BLaER1 (cell line): ENCODE data around the gene SLC12A7.
"Not testable (repeated sequence)": the region's sequence is repeated elsewhere in the genome, so short reads cannot be mapped to it uniquely, and the experiment has no call there.

Experiments
- H3K27ac ChIP-seq: shearing (Covaris generic); formaldehyde crosslinking; 2 replicates; pipeline ENCODE4 v1.8.1; 2022
- H3K27me3 ChIP-seq: shearing (Covaris generic); formaldehyde crosslinking; 2 replicates; pipeline ENCODE4 v1.8.1; 2022
- H3K36me3 ChIP-seq: shearing (Covaris generic); formaldehyde crosslinking; 2 replicates; pipeline ENCODE4 v1.8.1; 2022
- H3K4me1 ChIP-seq: shearing (Covaris generic); formaldehyde crosslinking; 2 replicates; pipeline ENCODE4 v1.8.1; 2022
- H3K4me2 ChIP-seq: shearing (Covaris generic); formaldehyde crosslinking; 2 replicates; pipeline ENCODE4 v1.8.1; 2022
- H3K4me3 ChIP-seq: shearing (Covaris generic); formaldehyde crosslinking; 2 replicates; pipeline ENCODE4 v1.8.1; 2022
- H3K9ac ChIP-seq: shearing (Covaris generic); formaldehyde crosslinking; 2 replicates; pipeline ENCODE4 v1.8.1; 2022
- H3K9me3 ChIP-seq: shearing (Covaris generic); formaldehyde crosslinking; 2 replicates; pipeline ENCODE4 v1.8.1; 2022
- H4K20me1 ChIP-seq: shearing (Covaris generic); formaldehyde crosslinking; 2 replicates; pipeline ENCODE4 v1.8.1; 2022
- Cebpa-rat ChIP-seq: shearing (Covaris generic); IDR thresholded peaks from 2 replicates; pipeline ENCODE4 v1.8.1; 2022

SLC12A7 gene

DNA sequence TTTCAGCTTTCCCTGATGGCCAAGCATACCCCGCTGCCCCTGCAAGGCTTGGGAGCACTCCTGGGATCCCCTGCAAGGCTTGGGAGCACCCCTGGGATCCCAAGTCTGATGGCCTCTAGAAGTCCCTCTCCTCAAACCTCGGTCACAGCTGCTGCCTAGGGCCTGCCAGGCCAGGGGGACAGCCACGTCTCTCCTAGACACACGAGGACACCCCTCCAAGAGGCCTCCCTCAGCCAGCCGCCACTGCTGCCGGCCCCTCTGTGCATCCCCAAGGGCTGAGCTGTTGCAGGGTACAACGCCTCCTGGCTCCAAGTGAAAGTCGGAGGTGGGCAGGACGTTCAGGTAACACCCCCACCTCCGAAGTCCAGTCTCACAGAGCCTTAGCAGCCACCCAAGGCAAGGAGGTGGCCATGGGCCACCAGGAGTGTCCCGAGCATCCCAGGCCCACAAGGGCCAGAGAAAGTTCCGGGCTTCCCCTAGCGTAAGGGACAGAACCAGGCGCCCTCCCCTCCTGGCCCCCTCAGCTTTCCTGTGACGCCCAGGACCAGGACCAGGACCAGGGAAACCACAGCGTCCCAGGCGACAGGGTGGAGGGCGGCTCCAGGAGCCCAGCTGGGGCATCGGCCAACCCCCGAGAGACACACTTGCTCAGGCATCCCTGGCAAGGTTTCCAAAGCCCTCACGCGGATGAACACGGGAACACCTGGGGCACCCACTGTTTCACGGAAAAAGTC lies 17.3 kb upstream of the SLC12A7 start:
- Histone ChIP-seq H3K27ac (peak overlapping the region; percentile 93), H3K4me2 (peak overlapping the region; percentile 88), H3K4me1 (peaks cover 81% of the 10 kb centered on the region), H3K9me3 (peaks cover 17% of the 10 kb centered on the region), H3K36me3 (peaks cover 10% of the 10 kb centered on the region), H3K9ac (peak overlapping the region; percentile 78), H3K27me3 (no peaks in the 10 kb centered on the region), H3K4me3 (peak overlapping the region; percentile 62), H4K20me1 (no peaks in the 10 kb centered on the region)
- TF ChIP-seq Cebpa-rat: no peak

DNA sequence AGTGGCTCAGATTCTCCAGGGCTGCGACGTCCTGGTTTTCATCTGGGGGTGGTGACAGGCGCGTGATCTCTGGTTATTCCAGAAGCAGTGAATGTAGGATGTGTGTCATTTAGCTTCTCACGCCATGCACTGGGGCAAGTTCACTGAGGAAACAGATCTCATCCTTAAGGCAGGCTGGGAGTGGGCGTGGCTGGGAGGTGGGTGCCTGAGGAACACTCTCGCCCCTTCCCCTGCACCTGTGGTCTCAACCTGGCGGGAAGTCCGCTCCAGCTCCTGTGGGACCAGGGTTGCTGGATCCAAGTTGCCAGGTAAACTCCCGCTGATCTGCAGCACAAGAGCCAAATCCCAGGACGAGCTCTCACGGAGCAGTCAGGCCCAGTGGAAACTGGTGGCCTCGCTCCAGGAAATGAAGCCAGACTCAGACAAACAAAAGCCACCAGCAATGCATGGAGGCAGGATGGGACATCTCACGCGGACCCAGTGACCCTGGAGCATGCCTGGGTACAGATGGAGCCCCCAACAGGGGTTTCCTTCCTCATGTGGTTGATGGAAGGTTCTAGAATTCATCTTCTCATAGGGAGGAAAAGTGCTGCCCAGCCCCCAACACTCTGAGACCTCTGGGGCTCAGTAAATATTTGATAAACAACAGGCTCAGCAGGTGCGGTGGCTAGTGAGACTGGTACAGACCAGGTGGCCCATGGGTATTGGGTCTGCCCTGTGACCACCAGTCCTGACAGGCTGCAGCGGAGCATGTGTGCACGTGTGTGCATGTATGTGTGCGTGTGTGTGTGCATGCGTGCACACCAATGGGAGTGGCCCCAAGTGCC lies 16.3 kb upstream of the SLC12A7 start:
- Histone ChIP-seq H3K9me3 (peaks cover 20% of the 10 kb centered on the region), H3K4me3 (peak overlapping the region; percentile 62; the same call in 1 of the 2 replicates), H3K27ac (peak overlapping the region; percentile 93; the same call in 1 of the 2 replicates), H3K36me3 (peaks cover 10% of the 10 kb centered on the region), H3K27me3 (peaks cover 5% of the 10 kb centered on the region; the same call in 1 of the 2 replicates), H3K4me2 (peak overlapping the region; percentile 88), H3K9ac (peak overlapping the region; percentile 78), H3K4me1 (peaks cover 81% of the 10 kb centered on the region), H4K20me1 (peaks cover 5% of the 10 kb centered on the region)
- no peak for TF ChIP-seq Cebpa-rat

DNA sequence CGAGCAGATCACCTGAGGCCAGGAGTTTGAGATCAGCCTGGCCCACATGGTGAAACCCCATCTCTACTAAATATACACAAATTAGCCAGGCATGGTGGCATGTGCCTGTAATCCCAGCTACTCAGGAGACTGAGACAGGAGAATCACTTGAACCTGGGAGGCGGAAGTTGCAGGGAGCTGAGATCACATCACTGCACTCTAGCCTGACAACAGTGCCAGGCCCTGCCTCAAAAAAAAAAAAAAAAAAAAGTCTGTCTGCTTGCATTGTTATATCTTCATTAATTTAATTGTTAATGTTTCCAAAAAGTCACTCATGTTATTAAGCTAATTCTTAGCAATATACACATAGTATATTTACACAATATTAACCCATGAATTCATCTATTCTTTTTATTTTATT lies 13.8 kb upstream of the SLC12A7 start:
- Histone ChIP-seq H3K4me1 (peaks cover 81% of the 10 kb centered on the region), H3K36me3 (peaks cover 10% of the 10 kb centered on the region), H3K27me3 (peaks cover 18% of the 10 kb centered on the region; the same call in 1 of the 2 replicates), H3K9me3 (peaks cover 20% of the 10 kb centered on the region), H4K20me1 (peaks cover 29% of the 10 kb centered on the region)
- not testable (repeated sequence) for H3K9ac ChIP-seq, H3K27ac ChIP-seq, H3K4me2 ChIP-seq, H3K4me3 ChIP-seq

DNA sequence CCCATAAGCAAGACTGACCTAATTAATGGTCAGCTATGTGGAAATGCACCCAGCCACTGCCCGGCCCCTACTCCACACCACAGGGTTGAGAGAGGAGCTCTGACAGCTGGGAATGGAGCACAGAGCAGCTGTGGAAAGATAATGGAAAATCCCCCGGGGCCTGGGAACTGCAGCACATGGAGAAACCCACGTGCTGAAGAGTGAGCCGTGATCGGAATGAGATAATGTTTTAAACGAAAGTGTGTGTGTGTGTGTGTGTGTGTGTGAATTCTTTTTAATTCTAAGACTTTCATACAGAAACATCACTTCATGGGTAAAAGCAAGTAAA lies 13.1 kb upstream of the SLC12A7 start:
- no peak for TF ChIP-seq Cebpa-rat
- H4K20me1 ChIP-seq: peaks cover 36% of the 10 kb centered on the region
- peaks cover 20% of the 10 kb centered on the region; the same call in 1 of the 2 replicates for H3K27me3 ChIP-seq
- peaks cover 81% of the 10 kb centered on the region for H3K4me1 ChIP-seq
- peaks cover 20% of the 10 kb centered on the region for H3K9me3 ChIP-seq
- no peak overlapping the region for H3K27ac ChIP-seq
- no peak overlapping the region for H3K9ac ChIP-seq
- no peak overlapping the region for H3K4me3 ChIP-seq
- no peak overlapping the region for H3K4me2 ChIP-seq
- peaks cover 10% of the 10 kb centered on the region for H3K36me3 ChIP-seq

DNA sequence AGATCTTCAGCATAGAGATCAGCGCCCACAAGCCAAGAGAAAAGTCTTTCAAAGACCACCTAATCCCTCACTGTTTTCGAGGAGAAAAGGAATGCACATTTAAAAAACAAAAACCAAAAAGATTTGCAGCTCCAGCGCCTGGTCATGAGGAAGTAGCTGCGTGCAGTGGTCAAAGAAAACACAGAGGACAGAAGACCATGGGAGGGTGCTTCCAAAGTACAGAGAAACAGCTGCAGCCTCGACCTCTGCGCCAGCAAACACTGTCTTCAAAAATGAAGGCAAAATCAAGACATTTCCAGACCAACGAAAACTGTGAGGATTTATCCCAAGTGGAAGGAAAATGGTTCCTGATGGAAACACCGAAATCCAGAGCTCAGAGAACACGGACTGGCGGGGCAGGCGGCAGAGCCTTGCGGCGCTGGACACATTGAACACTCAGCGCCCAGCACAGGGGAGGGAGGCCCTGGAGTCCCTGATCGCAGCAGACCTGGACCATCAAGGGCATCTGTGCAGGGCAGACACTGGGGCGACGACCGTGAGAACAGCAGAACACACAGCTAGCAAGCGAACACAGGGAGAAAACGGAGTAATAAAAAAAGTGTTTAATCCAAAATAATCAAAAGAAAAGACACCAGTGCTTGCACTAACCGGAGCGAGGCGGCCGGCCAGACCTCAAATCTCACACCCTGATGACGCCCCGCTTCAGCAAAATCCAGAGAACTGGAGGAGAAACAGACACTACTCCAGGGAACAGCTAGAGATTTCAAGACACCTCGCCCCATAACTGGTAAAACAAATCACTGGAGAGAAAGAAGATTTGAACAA lies 12.6 kb upstream of the SLC12A7 start:
- Histone ChIP-seq H3K4me3 (no peak overlapping the region; the same call in 1 of the 2 replicates), H3K4me2 (peak overlapping the region; percentile 75), H3K27me3 (peaks cover 25% of the 10 kb centered on the region; the same call in 1 of the 2 replicates), H3K4me1 (peaks cover 81% of the 10 kb centered on the region), H3K36me3 (peaks cover 10% of the 10 kb centered on the region), H4K20me1 (peaks cover 42% of the 10 kb centered on the region), H3K9me3 (peaks cover 20% of the 10 kb centered on the region), H3K27ac (no peak overlapping the region), H3K9ac (no peak overlapping the region)
- no peak for TF ChIP-seq Cebpa-rat

DNA sequence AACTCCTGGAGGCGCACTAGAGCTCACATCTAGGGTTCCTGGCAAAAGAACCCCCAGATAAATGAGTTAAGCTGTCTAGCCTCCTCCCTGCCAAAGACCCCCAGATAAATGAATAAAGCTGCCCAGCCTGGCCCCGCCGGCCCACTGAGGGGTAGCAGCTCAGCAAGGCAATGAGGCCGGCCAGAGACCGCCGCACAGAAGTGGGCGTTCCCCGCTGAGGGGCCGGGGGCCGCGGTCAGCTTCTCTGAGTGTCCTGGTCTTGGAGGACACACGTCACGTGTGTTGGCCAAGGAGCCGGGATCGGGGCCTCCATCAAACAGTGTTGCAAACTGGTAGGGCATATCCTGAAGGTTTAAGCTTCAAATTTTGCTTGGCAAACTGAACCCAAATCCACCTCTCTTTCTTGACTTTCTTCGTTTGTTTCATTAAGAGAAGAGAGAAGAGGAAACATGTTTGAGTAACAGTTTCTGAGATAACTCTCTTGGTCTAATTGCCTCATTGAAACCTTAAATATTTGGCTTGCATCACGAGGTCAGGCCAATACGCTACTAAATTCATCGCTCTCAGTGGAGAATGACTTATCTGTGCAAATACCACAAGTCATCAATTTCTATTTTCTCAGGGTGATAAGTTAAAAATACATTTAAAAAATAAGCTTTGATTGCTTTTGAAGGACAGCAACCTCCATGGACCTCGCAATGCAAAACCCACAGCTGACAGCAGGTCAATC lies 11.7 kb upstream of the SLC12A7 start:
- Histone ChIP-seq H3K27me3 (peaks cover 33% of the 10 kb centered on the region; the same call in 1 of the 2 replicates), H3K27ac (peak overlapping the region; percentile 35; the same call in 1 of the 2 replicates), H4K20me1 (peaks cover 50% of the 10 kb centered on the region), H3K4me3 (no peak overlapping the region; the same call in 1 of the 2 replicates), H3K4me1 (peaks cover 81% of the 10 kb centered on the region), H3K36me3 (peaks cover 10% of the 10 kb centered on the region), H3K9me3 (peaks cover 20% of the 10 kb centered on the region), H3K9ac (no peak overlapping the region), H3K4me2 (peak overlapping the region; percentile 75)
- TF ChIP-seq Cebpa-rat: no peak

DNA sequence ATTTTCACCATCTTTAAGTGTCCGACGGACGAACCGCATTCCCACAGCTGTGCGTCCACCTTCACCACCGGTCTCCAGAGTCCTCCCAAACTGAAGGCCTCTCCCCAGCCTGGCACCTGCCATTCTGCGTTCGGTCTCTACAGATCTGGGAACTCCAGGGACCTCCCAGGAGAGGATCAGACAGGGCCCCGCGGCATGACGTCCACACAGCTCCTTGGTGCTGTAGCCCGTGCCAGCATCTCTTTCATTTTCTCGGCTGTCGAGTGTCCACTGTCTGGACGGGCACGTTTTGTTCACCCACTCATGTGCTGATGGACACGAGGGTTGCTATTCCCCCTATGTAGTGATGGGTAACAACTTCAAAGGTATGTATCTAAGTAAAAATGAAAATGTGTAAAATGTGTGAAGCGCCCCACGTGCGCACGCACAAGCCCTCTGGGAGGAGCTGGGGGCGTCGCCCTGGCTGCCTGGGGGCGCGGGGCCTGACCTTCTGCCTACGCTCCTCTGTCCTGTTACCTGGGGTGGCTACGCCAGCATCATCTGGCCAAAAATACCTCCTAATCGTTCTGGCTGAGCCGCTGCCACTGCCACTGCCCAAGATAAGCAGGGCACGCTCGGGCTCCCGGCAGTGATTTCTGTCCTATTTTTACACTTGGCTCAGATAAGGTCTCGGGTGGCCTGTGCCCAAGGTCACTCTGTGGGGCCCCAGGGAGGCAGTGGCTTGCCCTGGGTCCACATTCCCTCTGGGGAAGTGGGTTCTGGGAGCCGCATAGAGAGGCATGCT lies 10.8 kb upstream of the SLC12A7 start:
- H3K27me3 ChIP-seq: peaks cover 39% of the 10 kb centered on the region; the same call in 1 of the 2 replicates
- H3K4me1 ChIP-seq: peaks cover 81% of the 10 kb centered on the region

DNA sequence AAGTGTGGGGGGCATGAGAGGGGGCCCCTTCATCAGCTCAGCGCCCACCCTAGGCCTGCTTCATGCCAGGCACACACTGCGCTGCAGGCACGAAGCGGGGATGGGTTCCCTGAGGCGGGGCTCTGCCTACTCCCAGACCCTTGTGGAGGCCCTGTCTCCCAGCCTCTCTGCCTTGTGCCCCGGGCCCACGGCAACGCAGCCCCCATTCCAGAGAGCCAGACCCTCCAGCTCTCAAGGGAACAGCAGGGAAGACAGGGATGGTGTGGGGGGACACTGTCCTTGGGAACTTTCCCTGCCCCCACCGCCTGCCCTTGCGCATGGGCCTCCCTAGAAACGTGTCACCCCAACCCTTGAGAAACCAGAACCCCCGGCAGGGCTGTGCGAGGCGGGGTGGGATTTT lies 10.0 kb upstream of the SLC12A7 start:
- peak overlapping the region; percentile 75 for H3K4me2 ChIP-seq
- H3K27me3 ChIP-seq: peaks cover 39% of the 10 kb centered on the region; the same call in 1 of the 2 replicates
- H3K27ac ChIP-seq: no peak overlapping the region
- TF ChIP-seq Cebpa-rat: no peak
- H3K9ac ChIP-seq: no peak overlapping the region
- peaks cover 10% of the 10 kb centered on the region for H3K36me3 ChIP-seq
- peaks cover 81% of the 10 kb centered on the region for H3K4me1 ChIP-seq
- peaks cover 20% of the 10 kb centered on the region for H3K9me3 ChIP-seq
- peaks cover 59% of the 10 kb centered on the region for H4K20me1 ChIP-seq
- H3K4me3 ChIP-seq: no peak overlapping the region

More for the DNA sequence above, 10.8 kb upstream of the SLC12A7 start:
- Histone ChIP-seq H4K20me1 (peaks cover 59% of the 10 kb centered on the region), H3K4me2 (peak overlapping the region; percentile 75), H3K36me3 (peaks cover 10% of the 10 kb centered on the region), H3K9me3 (peaks cover 20% of the 10 kb centered on the region), H3K9ac (no peak overlapping the region), H3K4me3 (no peak overlapping the region), H3K27ac (peak overlapping the region; percentile 35; the same call in 1 of the 2 replicates)
- no peak for TF ChIP-seq Cebpa-rat
